HG03469 (cell line): ENCODE data around the gene TACC2.
"Not testable (repeated sequence)": the region's sequence is repeated elsewhere in the genome, so short reads cannot be mapped to it uniquely, and the experiment has no call there.

ENCODE experiments used
- ATAC-seq: cut with Tn5 transposase; IDR thresholded peaks from one replicate; pipeline ENCODE4 v1.9.1; 2021; ENCODE audit warnings: mild to moderate bottlenecking, moderate library complexity, moderate number of reproducible peaks; ENCODE audit not compliant: unreplicated experiment

The TACC2 gene

DNA sequence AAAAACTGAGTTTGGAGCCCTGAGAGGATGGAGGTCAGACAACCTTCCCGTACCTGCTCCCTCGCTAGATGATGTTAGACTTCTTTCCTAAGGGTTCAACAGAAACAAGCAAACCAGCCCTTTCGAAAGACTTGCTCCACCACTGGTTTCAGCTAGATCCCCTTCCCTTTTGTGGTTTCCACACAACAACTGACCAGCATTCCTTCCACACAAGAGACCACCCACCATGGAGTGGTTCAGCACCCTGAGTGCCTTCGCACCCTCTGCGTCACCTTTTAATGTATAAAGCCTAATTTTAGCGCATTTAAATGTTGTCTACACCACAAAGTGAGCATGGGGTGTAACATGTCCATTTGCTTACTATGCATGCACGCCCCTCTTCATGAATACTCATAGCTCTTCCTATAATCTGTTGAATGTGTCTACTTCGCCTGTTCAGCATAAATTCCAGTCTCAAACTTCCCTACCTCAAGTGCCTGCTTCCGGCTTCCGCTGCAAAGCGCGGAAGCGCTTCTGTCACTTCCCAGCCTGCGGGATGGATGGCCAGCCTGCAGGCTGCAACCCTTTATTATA is 69.0 kb downstream of the TACC2 start:
- ATAC-seq: no peak

DNA sequence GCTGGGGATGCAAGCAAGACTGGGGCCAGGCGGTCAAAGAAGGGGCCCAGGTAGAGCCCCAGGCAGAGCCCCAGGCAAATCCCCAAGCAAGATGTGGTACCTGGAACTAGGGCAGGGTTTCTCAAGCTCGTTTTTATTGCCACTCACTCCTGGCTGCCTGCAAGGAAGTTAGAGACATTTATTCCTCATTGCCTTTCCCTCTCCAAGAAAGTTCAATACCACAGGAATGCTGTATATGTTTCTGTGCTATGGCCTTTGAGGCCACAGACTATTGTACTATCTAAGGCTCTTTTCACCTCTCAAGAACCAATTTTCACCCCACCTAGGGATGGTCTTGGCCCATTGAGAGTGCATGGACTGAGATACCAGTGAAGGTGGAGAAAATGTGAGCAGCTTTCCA is 71.3 kb downstream of the TACC2 start:
- no peak for ATAC-seq

DNA sequence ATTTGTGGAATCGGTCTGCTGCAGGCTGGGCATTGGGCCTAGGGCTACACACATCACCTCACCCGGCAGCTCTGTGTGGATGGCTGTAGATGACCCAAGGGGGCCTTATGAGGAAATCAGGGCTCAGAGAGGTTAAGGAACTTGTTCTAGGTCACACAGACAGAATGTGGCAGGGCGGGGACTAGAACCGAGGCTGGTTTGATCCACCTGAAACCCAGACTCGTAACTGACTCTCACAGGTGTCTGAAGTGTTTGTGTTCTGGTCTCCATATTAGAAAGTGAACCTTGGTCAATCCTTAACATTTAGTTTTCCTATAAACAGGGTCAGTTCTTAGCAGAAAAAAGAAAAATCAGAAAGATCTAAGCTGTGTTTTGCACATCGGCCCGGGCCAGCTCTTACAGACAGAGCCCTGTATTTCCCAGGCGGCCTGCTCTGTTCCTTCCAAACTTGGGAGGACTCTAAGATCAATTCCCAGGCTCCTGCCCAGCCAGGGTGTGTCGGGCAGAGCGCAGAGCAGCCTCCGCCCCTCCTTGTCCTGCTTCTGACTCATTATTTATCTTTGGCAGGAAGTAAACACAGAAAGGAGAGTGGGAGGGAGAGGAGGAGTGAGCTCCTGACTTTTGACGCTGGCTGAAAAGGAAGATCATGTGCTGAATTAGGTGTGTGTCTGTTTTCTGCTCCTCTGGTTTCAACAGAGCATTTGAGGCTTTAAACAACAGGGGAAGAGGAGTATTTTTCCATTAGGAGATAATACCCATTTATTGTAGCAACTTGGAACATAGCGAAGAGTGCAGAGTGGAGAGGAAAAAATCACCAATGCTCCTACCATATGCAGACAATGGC is 74.1 kb downstream of the TACC2 start:
- ATAC-seq: no peak

DNA sequence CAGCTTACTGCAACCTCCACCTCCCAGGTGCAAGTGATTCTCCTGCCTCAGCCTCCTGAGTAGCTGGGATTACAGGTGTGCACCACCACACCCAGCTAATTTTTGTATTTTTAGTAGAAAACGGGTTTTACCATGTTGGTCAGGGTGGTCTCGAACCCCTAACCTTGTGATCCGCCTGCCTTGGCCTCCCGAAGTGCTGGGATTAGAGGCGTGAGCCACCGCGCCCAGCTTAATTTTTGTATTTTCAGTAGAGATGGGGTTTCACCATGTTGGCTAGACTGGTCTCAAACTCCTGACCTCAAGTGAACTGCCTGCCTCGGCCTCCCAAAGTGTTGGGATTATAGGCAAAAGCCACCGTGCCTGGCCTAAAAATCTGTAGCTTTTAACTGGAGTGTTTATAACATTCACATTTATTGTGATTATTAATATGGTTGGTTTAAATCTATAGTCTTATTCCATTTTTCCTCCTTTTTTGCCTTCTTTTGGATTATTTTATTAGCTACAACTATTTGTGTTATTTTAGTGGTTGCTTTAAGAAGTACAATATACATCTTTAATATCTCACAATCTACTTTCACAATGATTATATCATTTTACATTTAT is 77.5 kb downstream of the TACC2 start:
- ATAC-seq: not testable (repeated sequence)

DNA sequence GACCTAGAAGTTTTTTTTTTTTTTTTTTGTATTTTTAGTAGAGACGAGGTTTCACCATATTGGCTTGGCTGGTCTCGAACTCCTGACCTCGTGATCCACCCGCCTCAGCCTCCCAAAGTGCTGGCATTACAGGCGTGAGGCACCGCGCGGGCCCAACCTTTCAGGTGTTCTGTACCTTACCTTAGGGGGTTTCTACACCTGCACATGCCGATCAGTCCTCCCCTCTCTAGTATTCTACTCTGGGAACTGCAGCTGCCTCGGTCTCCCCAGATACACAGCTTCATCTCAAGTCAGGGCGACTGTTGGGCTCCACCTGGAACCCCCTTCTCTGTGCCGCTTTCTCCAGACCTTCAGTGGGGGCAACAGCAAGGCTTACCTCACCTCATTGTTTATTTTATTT is 79.9 kb downstream of the TACC2 start:
- no peak for ATAC-seq

DNA sequence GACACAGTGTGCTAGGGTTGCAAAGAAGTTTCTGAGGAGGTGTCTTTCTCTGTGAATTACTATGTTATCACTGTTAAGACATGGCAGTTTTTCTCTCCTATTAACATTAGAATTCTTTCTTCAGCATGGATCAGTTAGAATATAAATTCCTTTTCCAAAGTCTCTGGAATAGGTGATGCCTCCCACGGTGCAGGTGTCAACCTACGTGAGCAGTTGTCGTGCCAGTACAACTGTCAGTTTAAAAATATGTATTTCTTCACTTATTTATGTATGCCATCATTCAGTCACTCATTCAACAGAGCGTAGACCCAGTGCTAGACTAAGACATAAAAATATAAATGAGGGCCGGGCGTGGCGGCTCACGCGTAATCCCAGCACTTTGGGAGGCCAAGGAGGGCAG is 83.5 kb downstream of the TACC2 start:
- ATAC-seq: no peak

DNA sequence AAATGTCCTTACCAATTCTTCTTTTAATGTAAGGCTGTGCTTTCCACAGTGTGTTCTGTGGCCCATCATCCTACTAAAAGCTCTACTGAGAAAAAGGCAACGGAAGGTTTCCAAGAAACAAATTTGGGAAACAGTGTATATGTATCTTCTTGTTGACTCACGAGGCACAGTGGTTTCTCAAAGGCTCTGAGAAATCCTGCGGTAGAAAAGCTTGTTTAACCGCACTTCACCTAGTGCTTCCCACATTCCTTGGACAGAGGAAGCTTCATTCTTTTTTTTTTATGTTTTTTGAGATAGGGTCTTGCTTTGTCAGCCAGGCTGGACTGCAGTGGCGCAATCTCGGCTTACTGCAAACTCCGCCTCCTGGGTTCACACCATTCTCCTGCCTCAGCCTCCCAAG is 84.5 kb downstream of the TACC2 start:
- no peak for ATAC-seq

DNA sequence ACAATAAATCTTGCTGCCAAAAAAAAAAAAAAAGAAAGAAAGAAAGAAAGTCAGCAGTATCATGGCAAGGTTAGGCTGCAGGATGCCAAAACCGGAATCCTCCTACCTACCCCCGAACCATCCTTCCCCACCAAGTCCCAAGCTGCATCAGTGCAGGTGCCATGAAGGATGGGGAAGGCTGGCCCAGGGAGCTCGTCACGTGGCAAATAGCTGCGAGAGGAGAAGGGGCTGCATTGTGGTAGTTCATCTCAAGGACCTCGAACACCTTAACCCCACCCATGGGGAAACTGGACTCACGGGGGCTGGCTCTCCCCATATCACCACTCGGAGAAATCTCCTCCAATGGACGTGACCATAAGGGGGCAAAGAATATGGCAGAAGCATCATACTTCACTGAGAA is 86.2 kb downstream of the TACC2 start:
- ATAC-seq: no peak

DNA sequence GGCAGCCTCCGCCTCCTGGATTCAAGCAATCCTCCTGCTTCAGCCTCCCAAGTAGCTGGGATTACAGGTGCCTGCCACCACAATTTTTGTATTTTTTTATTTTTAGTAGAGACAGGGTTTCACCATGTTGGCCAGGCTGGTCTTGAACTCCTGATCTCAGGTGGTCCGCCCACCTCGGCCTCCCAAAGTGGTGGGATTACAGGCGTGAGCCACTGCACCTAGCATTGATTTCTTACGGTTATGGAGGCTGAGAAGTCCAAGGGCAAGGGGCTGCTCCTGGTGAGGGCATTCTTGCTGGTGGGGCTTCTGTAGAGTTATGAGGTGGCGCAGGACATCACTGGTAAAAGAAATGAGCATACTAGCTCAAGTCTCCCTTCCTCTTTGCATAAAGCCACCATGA is 86.9 kb downstream of the TACC2 start:
- not testable (repeated sequence) for ATAC-seq

DNA sequence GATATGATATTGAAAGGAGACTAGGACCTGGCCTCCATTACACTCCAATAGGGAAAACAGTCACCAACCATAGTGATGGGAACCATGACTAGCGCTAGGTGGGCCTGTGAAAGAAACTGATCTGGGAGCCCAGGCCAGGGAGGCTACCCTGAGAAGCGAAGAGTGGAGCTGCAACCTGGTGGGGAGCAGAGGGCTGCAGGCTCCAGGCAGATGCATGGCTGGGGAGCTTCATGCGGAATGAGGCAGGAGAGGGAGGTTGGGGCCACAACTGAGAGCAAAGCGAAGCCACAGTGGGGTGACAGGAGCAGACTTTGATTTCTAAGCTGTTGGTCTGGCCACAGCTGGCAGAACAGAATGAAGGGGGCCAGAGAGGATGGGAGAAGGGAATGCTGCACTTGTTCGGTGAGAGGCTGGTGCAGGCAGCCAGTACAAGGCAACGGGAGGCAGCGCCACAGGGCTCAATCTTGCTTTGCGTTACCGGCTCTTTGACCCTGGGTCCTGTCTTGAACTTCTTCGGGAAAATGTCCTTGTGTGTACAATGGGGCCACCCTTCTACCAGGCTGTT is 88.4 kb downstream of the TACC2 start:
- ATAC-seq: no peak

DNA sequence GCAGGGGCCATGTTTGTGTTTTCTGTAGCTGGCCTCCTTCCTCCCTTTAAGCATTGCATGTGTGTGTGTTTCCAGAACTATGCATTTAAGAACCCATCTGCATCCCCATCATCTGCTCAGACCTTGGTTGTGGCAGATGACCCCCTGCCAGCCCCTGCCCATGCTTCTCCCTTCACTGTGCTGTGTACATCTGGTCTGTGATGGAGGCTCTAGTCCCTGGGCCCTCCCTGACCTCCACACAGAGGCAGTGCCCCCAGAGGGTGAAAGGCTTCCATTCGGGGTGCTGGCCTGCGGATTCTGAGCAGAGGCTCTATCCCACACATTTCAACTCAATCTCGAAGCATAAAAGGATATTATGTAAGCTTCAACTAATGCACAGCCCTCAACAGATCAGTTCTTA is 89.4 kb downstream of the TACC2 start:
- ATAC-seq: no peak

DNA sequence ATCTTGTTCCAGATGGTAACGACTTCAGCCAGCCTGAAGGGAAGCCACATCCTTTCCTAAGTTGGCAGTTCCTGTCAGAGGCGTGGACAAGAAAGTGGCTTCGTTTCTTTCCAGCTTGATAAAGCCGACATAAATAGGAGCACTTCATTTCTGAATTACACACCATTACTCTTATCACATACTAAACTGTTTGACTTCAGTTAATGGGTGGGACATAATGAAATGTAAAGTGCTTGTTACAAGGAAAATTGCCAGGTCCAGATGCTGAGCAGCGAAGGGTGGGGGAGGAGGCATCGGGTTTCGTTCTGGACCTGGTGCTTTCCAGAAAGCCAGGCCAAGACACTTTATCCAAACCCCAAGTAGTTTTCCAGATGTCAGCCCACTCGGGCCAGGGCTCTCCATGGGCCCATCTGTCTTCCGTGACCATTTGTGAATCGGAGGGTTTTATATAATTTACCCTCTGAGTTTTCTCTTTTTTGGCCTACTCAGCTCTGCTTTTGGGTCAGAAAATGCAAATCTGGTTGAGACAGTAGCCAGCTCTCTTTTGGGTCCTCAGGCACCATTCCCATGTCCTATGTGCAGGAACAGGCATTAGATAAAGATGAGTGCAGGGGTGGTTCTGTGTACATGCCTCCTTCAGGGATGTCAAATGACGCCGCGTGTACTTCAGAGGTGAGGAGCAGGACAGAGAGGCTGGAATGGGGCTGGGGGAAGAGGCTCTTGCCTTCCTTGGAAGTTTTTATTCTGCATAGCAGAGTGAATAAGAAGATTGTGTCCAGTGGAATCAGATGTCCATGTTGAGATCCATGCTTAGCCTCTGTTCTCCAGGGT is 90.2 kb downstream of the TACC2 start:
- ATAC-seq: no peak

DNA sequence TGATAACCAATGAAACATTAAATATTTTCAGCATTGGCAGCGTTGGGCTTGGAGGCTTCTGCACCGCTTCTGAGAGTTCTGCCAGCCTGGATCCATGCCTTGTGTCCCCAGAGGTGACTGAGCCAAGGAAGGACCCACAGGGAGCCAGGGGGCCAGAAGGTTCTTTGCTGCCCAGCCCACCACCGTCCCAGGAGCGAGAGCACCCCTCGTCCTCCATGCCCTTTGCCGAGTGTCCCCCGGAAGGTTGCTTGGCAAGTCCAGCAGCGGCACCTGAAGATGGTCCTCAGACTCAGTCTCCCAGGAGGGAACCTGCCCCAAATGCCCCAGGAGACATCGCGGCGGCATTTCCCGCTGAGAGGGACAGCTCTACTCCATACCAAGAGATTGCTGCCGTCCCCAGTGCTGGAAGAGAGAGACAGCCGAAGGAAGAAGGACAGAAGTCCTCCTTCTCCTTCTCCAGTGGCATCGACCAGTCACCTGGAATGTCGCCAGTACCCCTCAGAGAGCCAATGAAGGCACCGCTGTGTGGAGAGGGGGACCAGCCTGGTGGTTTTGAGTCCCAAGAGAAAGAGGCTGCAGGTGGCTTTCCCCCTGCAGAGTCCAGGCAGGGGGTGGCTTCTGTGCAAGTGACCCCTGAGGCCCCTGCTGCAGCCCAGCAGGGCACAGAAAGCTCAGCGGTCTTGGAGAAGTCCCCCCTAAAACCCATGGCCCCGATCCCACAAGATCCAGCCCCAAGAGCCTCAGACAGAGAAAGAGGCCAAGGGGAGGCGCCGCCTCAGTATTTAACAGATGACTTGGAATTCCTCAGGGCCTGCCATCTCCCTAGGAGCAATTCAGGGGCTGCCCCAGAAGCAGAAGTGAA is 93.9 kb downstream of the TACC2 start:
- no peak for ATAC-seq

DNA sequence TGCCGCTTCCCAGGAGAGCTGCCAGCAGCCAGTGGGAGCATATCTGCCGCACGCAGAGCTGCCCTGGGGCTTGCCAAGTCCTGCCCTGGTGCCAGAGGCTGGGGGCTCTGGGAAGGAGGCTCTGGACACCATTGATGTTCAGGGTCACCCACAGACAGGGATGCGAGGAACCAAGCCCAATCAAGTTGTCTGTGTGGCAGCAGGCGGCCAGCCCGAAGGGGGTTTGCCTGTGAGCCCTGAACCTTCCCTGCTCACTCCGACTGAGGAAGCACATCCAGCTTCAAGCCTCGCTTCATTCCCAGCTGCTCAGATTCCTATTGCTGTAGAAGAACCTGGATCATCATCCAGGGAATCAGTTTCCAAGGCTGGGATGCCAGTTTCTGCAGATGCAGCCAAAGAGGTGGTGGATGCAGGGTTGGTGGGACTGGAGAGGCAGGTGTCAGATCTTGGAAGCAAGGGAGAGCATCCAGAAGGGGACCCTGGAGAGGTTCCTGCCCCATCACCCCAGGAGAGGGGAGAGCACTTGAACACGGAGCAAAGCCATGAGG is 94.6 kb downstream of the TACC2 start:
- no peak for ATAC-seq

DNA sequence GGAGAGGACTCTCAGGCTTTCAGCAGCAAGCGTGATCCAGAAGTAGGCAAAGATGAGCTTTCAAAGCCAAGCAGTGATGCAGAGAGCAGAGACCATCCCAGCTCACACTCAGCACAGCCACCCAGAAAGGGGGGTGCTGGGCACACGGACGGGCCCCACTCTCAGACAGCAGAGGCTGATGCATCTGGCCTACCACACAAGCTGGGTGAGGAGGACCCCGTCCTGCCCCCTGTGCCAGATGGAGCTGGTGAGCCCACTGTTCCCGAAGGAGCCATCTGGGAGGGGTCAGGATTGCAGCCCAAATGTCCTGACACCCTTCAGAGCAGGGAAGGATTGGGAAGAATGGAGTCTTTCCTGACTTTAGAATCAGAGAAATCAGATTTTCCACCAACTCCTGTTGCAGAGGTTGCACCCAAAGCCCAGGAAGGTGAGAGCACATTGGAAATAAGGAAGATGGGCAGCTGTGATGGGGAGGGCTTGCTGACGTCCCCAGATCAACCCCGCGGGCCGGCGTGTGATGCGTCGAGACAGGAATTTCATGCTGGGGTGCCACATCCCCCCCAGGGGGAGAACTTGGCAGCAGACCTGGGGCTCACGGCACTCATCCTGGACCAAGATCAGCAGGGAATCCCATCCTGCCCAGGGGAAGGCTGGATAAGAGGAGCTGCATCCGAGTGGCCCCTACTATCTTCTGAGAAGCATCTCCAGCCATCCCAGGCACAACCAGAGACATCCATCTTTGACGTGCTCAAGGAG is 95.5 kb downstream of the TACC2 start:
- ATAC-seq: no peak

DNA sequence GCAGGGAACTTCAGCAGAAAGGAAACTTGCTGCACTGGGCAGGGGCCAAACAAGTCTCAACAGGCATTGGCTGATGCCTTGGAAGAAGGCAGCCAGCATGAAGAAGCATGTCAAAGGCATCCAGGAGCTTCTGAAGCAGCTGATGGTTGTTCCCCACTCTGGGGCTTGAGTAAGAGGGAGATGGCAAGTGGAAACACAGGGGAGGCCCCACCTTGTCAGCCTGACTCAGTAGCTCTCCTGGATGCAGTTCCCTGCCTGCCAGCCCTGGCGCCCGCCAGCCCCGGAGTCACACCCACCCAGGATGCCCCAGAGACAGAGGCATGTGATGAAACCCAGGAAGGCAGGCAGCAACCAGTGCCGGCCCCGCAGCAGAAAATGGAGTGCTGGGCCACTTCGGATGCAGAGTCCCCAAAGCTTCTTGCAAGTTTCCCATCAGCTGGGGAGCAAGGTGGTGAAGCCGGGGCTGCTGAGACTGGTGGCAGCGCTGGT is 96.5 kb downstream of the TACC2 start:
- ATAC-seq: no peak

DNA sequence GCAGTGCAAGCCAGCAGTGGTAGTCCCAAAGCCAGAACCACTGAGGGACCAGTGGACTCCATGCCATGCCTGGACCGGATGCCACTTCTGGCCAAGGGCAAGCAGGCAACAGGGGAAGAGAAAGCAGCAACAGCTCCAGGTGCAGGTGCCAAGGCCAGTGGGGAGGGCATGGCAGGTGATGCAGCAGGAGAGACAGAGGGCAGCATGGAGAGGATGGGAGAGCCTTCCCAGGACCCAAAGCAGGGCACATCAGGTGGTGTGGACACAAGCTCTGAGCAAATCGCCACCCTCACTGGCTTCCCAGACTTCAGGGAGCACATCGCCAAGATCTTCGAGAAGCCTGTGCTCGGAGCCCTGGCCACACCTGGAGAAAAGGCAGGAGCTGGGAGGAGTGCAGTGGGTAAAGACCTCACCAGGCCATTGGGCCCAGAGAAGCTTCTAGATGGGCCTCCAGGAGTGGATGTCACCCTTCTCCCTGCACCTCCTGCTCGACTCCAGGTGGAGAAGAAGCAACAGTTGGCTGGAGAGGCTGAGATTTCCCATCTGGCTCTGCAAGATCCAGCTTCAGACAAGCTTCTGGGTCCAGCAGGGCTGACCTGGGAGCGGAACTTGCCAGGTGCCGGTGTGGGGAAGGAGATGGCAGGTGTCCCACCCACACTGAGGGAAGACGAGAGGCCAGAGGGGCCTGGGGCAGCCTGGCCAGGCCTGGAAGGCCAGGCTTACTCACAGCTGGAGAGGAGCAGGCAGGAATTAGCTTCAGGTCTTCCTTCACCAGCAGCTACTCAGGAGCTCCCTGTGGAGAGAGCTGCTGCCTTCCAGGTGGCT is 97.7 kb downstream of the TACC2 start:
- no peak for ATAC-seq

DNA sequence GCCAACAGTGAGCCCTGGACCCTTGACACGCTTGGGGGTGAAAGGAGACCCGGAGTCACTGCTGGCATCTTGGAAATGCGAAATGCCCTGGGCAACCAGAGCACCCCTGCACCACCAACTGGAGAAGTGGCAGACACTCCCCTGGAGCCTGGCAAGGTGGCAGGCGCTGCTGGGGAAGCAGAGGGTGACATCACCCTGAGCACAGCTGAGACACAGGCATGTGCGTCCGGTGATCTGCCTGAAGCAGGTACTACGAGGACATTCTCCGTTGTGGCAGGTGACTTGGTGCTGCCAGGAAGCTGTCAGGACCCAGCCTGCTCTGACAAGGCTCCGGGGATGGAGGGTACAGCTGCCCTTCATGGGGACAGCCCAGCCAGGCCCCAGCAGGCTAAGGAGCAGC is 98.5 kb downstream of the TACC2 start:
- ATAC-seq: no peak
